HG03432 (cell line): ENCODE results near the gene KRT38.

Source experiments
- ATAC-seq: cut with Tn5 transposase; IDR thresholded peaks from one replicate; pipeline ENCODE4 v1.9.1; 2021; ENCODE audit warnings: mild to moderate bottlenecking, moderate library complexity; ENCODE audit not compliant: unreplicated experiment

Gene KRT38

DNA sequence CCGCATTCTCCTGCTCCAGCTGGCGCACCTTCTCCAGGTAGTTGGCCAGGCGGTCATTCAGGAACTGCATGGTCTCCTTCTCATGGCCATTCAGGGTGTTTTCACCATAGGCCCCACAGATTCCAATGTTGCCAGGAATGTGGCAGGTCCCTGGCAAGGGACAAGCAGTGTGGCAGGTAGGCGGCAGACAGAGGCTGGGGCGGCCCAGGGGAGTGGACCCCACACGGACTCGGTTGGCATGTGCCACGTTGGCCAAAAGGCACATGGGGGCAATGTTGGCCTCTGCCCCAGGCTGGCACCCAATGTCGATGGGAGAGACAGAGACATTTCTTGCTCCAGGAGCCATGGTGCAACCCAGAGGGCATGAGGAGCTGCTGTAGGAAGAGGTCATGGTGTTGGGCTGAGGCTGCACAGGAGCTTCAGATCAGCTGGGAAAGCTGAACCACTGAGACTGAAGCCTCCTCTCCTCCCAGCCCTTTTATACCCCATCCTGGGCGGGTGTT lies at the start of gene KRT38:
Gene KRT38, minus strand, starts transcription at position 453 of the 503 bp plus-strand sequence. Its CDS starts 62 bp downstream, at position 391.
- ATAC-seq, result no peak

DNA sequence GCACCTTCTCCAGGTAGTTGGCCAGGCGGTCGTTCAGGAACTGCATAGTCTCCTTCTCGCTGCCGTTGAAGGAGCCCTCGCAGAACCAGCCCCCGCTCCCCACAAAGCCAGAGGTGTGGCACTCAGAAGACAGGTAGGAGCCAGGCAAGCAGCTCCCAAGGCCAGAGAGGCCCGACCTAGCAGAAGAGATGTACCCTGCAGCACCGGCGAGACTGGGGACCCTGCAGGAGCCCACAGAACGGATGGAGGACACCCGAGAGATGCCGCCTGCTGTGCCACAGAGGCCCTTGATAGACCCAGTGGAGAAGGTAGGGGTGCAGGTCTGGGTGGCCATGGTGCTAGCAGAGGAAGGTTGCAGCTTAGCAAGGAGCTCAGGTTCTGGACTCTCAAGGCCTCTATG lies 48.7 kb upstream of the KRT38 start, which contains the start of gene KRT36:
Gene KRT36, minus strand, starts transcription at position 380 of the 400 bp plus-strand sequence. Its CDS starts 46 bp downstream, at position 334.
- ATAC-seq, result no peak

DNA sequence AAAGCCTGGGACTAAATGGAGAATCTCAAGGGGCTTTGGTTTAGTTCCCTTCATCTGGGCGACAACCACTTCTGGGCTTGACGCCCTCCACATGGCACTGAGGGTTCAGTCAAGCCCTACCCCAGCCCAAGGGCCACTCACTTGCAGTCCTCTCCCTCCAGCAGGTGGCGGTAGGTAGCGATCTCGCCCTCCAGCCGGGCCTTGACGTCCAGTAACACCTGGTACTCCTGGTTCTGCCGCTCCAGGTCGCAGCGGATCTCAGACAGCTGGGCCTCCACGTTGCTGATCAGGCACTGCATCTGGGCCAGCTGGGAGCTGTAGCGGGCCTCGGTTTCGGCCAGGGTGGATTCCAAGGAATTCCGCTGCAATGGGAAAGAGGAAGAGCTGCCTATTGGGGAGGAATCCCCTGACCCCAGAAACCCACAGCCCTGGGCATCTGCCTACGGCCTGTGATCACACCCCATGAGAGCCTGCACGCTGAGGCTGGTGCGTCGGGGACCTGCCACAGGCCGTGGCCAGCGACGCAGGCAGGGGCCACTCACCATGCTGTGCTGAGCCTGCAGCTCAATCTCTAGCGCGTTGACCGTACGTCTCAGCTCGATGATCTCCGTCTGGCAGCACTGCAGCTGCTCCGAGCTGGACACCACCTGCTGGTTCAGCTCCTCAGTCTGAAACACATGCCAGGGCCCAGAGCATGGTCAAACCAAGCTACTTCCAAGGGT lies 46.2 kb upstream of the KRT38 start:
- ATAC-seq, result no peak

DNA sequence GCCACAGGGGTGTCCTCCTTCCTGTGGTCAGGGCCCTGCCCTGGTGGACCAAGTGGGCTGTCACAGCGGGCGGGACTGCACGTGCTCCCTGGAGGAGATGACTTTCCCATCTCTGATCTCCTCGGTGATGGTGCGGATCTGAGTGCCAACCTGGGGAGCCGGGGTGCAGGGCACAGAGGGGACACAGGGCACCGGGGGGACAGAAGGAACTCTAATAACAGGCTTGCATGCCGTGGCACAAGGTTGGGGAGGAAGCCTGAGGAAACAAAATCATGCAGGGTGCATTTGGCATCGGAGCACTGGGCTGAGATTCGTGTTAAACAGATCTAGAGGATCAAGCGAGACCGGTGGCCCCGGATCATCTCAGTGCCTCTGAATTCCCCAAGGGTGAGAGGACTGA lies 45.5 kb upstream of the KRT38 start:
- no peak for ATAC-seq

DNA sequence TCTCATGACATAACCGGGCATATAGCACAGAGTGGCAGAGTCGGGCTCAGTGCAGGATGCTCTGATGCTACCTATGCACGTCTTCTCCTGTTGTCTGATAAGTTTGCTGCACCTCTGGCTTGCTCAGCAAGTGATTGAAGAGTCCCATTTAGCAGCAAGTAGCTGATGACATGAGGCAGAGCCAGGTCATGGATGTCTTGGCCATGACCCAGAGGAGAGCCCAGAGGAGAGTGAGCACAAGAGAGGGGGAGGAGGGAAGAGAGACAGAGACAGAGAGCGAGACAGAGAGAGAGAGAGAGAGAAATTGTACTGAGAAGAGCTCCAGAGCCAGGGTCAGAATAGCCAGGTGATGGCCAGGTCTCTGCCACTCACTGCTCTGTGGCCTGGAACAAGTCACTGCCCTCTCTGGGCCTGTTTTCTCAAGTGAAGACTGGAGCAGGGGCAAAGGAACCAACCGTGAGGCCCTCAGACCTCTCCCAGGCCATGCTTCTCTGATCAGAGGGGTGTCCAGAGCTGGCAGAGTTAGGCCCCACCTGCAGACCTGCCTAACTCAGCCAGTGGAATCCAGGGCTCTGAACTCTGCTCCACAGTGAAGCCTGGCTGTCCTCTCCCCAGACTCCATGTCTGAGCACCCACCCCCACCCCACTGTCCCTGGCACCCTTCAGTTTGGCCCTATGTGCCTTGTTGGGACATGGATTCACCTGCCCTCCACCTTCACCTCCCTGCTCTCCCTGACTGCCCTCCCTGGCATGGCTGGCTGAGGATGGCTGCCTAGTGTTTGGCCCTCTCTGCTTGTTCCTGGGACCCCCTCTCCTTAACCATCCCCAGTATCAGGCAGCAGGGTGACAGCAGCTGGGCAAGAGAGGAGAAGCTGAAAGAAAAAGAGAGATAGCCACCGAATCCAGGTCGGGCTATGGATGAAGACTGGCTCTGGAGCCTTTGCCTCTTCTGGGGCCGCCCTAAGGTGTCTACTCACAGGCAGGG lies 44.4 kb upstream of the KRT38 start:
- no peak for ATAC-seq

DNA sequence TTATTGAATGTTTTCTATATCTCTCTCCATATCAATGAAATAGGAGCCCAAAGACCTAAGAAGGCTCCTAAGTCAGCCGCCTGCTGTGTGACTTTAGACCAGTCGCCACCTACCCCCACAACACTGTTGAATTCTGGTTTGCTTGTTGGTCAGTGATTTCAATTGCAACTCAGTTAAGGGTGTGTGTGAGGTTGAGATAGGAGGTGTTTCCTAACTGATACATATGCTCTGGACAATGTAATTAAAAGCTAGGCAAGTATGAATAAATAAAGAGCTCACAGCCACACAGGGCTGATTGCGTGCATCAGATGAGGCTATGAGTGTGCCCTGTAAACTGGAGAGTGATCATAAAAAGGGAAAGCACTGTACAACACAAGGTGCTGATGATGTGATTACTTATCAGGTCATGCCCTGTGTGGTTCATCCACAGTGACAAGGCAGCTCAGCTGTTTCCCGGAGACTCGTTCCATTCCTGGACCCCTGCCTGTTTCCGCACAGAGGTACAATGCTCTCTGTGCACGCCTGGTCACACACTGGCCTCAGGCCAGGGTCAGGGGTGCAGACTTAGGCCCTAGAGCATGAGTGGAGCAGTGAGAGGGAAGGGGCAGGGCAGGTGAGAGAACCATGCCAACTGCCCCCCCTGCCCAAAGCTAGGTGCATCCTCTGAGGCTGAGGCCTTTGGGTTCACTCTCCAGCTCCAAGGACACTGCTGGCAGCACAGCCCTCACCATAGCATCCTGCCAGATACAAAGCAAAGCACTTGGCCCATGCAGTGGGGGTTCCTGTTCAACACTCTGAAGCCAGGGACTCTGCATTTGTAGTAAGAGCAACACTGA lies 43.4 kb upstream of the KRT38 start:
- no peak for ATAC-seq

DNA sequence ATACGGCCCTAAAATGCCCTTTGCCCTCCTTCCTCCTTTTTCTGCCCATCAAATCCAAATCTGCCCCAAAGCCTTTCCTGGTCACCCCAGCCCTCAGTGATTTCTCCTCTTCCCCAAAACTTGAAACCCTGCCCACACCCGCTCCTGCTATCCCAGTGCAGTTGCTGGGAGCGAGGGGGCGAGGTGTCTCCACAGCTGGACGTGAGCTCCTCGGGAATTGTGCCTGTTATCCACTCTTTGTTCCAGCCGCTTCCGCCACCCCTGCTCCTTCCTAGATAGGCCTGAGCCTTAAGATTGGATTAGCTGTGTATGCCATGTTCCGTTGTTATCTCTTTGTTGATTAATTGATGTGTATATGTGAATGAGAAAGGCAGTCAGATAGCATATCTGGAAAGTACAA lies 42.7 kb upstream of the KRT38 start:
- ATAC-seq, result no peak

DNA sequence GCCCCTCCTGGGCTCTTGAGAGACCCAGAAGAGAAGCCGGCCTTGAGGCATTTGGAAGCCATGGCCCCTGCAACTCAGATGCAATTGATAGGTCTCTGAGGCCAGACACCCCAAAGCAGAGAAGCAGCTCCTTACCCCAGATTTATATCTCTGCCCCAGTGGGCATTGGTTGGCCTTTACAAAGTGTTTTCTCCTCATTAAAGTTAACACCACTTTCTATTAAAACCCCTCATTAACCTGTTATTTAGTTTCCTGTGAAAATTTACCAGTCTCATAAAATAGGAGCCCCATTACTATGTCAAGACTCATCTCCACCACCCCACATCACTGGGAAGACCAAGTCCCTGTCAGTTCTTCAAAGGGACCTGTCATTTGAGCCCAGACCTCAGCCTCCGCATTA lies 40.3 kb upstream of the KRT38 start, which contains the start of gene KRT35:
Gene KRT35, minus strand, starts transcription at position 116 of the 400 bp plus-strand sequence. Its CDS starts 54 bp downstream, at position 62.
- no peak for ATAC-seq

DNA sequence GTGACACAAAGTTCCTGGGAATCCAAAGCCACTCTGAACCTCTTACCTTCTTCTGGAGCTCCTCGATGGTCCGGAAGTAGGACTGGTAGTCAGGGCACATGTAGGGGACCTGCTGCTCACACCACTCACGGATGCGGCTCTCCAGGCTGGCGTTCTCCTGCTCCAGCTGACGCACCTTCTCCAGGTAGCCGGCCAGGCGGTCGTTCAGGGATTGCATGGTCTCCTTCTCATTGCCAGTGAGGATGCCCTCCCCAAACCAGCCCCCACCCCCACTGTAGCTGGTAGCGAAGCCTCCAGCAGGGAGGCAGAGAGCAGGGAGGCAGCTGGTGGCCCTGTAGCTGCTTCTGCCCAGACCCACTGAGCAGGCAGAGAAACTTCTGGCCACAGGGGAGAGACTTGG lies 39.8 kb upstream of the KRT38 start:
- ATAC-seq, result no peak

DNA sequence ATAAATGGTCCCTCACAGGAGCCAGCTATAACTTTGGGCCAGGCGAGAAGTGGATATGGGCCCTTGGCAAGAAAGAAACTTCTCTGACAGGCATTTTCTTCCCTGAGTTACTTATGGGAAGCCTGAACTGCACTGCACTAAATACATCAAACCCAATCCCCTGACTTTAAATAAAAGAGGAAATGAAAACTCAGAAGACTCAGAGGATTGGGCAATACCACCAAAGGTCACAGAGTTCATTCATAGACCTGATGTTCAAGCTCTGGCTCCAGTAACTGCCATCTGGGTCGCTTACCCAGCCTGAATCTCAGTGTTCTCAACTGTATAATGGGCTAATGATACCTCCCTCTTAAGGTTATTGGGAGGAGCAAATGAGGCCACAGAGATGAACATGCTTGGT lies 39.4 kb upstream of the KRT38 start:
- ATAC-seq, result no peak

DNA sequence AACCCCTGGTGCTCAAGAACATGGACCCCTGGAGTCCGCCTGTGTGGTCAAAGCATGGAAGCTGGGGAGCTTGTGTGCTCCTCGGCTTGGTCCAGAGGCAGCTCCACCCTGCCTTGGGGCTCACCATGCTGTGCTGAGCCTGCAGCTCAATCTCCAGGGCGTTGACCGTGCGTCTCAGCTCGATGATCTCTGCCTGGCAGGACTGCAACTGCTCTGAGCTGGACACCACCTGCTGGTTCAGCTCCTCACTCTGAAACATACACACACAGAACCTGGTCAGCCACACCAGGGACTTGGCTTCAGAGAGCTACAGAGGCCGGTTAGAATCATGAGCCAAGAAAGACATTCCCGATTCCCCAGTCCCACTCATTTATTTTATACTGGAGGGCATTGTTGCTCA lies 37.5 kb upstream of the KRT38 start:
- ATAC-seq, result no peak

DNA sequence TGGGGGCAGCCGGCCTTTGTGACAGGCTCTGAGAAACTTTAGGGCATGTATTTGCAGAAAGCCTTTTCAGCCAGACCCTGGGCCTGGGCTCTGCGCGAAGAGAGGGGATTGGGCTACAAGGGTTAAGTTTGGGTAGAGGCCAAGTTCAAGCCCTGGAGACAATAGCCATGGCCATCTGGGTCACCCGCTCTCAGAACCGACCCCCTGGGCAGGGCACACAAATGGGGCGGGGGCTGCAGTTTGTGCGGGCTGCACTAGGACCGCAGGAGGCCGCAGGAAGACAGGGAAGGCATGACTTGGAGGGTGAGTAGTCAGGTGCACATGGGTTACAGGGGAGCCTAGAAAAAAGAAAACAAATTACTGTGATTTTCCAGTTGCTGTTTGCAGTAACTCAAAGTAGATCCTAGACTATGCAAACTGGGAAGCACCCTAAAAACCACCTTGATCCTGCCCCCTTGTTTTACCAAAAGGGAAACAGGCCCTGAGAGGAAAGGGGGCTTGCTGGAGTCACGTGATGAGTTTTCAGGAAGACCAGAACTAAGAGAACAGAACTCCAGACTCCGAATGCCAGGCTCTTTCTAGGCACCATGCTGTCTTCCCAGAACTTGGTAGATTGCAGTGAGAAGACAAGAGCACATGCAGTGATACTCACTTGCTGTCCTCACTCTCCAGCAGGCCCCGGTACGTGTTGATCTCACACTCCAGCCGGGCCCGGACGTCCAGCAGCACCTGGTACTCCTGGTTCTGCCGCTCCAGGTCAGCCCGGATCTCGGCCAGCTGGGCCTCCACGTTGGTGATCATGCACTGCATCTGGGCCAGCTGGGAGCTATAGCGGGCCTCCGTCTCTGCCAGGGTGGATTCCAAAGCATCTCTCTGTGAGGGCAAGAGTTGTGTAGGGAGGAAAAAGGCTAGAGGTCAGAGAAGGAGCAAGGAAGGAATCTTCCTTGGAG lies 36.4 kb upstream of the KRT38 start:
- ATAC-seq, result no peak

DNA sequence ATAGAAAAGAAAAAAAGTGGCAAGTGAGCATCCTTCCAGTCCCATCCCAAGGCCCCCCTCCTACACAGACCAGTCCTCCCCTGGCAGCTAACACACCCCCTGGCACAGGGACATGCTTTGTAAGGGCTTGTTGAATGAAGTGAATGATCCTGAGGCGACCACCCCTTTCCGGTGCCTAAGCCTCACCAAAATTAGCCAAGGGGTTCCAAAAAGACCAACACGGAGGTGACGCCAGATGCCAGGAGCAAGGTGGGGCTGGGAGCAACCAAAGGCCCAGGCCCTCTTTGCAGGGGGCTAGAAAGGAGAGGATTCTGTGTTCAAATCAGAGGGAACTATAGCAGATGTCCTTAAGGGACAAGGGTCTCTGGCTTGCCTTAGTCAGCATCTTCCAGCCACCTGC lies 34.6 kb upstream of the KRT38 start:
- no peak for ATAC-seq

DNA sequence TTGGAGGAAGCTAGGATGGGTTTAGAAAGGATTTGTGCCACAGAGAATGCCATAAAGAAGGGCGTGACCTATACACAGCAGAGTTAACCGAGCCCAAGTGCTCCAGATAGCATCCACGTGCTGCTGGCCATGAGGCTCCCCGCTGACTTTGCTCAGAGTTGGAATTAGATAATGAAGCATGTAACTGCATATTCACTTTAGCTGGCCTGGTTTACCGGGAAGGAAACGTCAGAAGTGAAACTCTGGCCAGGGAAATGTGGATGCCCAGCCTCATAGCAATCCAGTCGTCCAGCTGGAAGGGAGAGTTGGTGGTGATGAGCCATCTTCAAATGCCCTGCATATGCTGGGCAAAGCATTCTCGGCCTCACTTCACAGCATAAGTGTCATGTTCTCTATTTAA lies 34.1 kb upstream of the KRT38 start:
- no peak for ATAC-seq

DNA sequence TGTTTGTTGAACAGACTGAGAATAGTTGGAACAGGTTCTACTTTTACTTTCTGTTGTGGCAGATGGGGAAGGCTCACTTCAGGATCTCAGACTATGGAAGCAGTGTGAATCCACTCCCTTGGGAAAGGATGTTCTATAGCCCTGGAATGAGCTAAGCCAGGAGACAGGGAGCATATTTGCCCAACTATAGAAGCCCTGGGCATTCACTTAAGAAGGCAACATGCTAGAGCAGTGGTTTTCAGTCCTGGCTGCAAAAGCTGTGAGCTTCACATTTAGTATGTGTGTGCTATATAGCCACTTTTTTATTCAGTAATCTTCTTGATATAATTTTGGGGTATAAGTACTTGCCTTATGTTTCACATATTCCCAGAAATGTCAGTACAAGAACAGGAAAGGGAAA lies 27.6 kb upstream of the KRT38 start:
- ATAC-seq, result no peak

DNA sequence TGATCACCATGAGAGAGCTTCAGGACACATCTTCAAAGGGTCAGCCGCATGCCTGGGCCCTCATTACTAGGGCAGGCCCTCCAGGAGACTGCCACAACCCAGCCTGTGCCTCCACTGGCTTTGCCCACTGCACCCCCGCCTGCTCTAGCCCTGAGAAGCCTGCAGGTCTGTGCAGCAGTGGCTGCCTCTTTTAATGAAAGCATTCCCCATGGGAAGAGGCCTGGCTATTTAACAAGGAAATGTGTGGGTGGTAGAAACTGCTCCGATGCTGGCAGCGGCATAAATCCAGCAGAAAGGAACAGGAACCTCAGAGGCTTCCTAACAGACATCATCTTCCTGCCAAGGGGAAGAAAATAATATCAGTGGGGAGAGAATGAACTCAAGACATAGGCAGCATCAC lies 26.8 kb upstream of the KRT38 start:
- ATAC-seq, result no peak

DNA sequence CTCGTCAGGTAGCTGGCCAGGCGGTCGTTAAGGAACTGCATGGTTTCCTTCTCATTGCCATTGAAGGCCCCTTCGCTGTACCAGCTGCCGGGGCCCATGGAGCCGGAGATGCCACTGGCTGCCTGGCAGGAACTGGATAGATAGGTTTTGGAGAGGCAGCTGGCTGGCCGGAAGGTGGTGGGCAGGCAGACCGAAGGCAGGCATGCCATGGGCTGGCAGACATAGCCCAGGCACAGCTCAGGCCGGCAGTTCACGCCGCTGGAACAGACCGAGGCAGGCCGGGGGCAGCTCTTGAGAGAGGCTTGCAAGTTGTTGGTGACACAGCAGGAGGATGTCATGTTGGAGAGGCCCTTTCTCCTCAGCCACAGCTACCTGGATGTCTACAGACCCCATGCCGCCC lies 26.2 kb upstream of the KRT38 start, which contains the start of gene KRT32:
Gene KRT32, minus strand, starts transcription at position 399 of the 400 bp plus-strand sequence. Its CDS starts 61 bp downstream, at position 338.
- ATAC-seq, result no peak

DNA sequence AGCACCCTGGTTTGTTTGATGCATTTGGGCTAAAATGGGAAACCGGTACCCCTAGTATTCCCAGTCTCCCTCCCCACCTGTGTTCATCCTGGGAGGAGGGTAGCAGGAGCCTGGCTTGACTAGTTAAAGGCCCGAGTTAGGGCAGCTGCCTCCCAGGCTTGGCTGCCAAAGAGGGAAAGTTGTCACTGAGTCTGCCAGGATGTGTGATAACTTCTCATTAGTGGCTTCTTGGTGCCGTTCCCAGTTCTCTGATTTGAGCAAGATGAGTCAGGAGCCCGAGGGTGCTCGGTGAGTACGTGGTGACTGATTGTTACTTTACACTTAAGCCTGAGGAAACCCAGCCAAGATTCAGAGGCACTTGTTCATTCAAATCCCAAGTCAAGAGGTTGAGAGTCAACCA lies 23.9 kb upstream of the KRT38 start:
- ATAC-seq, result no peak

DNA sequence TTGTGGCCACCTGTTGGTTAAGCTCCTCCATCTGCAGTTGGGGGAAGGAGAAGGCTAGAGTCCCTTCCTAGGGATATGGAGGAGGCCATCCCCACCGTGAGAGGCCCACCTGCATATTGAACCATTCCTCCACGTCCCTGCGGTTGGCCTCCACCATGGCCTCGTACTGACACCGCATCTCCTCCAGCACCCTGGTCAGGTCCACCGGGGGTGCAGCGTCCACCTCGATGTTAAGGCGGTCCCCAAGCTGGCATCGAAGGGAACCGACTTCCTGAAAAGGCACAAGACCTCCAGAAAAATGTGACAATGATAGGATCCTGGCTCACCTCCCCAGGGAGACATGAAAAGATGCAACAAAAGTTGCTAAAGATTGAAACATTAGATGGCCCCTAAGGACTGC lies 23.4 kb upstream of the KRT38 start:
- no peak for ATAC-seq
